ENCODE data around the gene PWWP2B.

PWWP2B gene

GRCh38 chr10:132461683-132462231 lies 64.8 kb downstream of the PWWP2B start:
- no peak for DNase-seq

GRCh38 chr10:132462463-132463332 lies 65.7 kb downstream of the PWWP2B start:
- no peak for DNase-seq

GRCh38 chr10:132463333-132464255 lies 66.6 kb downstream of the PWWP2B start:
- DNase-seq: no peak

- no peak for DNase-seq
Measured at GRCh38 chr10:132464256-132465192, 67.5 kb downstream of the PWWP2B start.

GRCh38 chr10:132465193-132465888 lies 68.3 kb downstream of the PWWP2B start:
- DNase-seq: no peak

GRCh38 chr10:132465889-132466519 lies 69.0 kb downstream of the PWWP2B start:
- DNase-seq: no peak

GRCh38 chr10:132466520-132467463 lies 69.8 kb downstream of the PWWP2B start:
- DNase-seq: no peak

All from stimulated activated CD4-positive, alpha-beta T cell treated with anti-CD3 and anti-CD28 coated beads, Interleukin-2, amount 100 ng/mL, for 48 hours (primary cell).